ENCODE results near the gene ATP6V0E1.

GRCh38 chr5:172945151-172945550, 38.4 kb upstream of the ATP6V0E1 start:
- no peak for TF ChIP-seq CTCF (IDR thresholded peaks at IDR 0.05)
- TF ChIP-seq POLR2A (IDR thresholded peaks at IDR 0.05): no peak
